HCT116 (cell line): ENCODE data around the gene VSNL1.

Experiments used
- CBX3 ChIP-seq: IDR thresholded peaks from 2 replicates; pipeline ENCODE4 v1.6.1; 2012; ENCODE audit warnings: low read depth
- CTCF ChIP-seq, 3 experiments: fragments of 200-600 bp in 1 of 3; sonication (generic) in 1 of 3; IDR thresholded peaks in 2 of 3; conservative IDR thresholded peaks in 1 of 3; 2 replicates each; pipeline ENCODE4 v1.5.1; 2012 to 2017; ENCODE audit warnings: low read depth in 2 of 3, low read length in 2 of 3, antibody characterized with exemption in 1 of 3, borderline replicate concordance in 1 of 3, control low read depth in 1 of 3, mild to moderate bottlenecking in 1 of 3, mixed read lengths in 1 of 3, mixed run types in 1 of 3, moderate library complexity in 1 of 3; ENCODE audit not compliant: insufficient read depth in 1 of 3
- POLR2AphosphoS5 ChIP-seq: IDR thresholded peaks from 2 replicates; pipeline ENCODE4 v1.6.1; 2011; ENCODE audit warnings: mild to moderate bottlenecking, low read depth, low read length, moderate library complexity

- TF ChIP-seq CBX3 = no peak
- TF ChIP-seq POLR2AphosphoS5 = no peak
- no peak for TF ChIP-seq CTCF (IDR thresholded peaks at IDR 0.05 in 2 of 3, conservative IDR thresholded peaks at IDR 0.05 in 1 of 3; ENCODE audit: borderline replicate concordance in 1 of 3, insufficient read depth in 1 of 3, low read depth in 2 of 3, low read length in 2 of 3)
Observed at GRCh38 chr2:17682098-17682857, 141.8 kb downstream of the VSNL1 start.
